HepG2 (cell line): Measurements from ENCODE around the gene RTCA. TPM values are rescaled to one million over a fixed set of nuclear protein-coding genes. Genes with fewer than 3 reads are reported as not detected.
A peak's percentile ranks its signal among the peaks of the same experiment; 100 is the strongest.

Experiments
- BCL6 ChIP-seq: IDR thresholded peaks from 2 replicates; pipeline ENCODE4 v1.6.1; 2016; ENCODE audit warnings: missing genetic modification reagents, missing compliant biosample characterization
- GATAD2A ChIP-seq: IDR thresholded peaks from 2 replicates; pipeline ENCODE4 v1.6.1; 2016
- HMG20A ChIP-seq: IDR thresholded peaks from 2 replicates; pipeline ENCODE4 v1.6.1; 2016; ENCODE audit warnings: borderline replicate concordance
- KLF13 ChIP-seq: sonication (generic); formaldehyde crosslinking; IDR thresholded peaks from 2 replicates; pipeline ENCODE4 v1.4.0; 2020; ENCODE audit warnings: mild to moderate bottlenecking, missing genetic modification reagents
- MATR3 ChIP-seq: sonication (generic); formaldehyde crosslinking; IDR thresholded peaks from 2 replicates; pipeline ENCODE4 v1.4.0; 2020; ENCODE audit warnings: missing genetic modification reagents
- NR2C2 ChIP-seq: sonication (generic); formaldehyde crosslinking; IDR thresholded peaks from 2 replicates; pipeline ENCODE4 v1.4.0; 2020; ENCODE audit warnings: missing genetic modification reagents, mild to moderate bottlenecking, moderate library complexity, borderline replicate concordance
- PPARG ChIP-seq: conservative IDR thresholded peaks from 2 replicates; pipeline ENCODE4 v1.6.1; 2016; ENCODE audit warnings: missing biosample characterization, missing genetic modification reagents
- SMAD9 ChIP-seq: sonication (generic); formaldehyde crosslinking; IDR thresholded peaks from 2 replicates; pipeline ENCODE4 v1.5.1; 2020; ENCODE audit warnings: mild to moderate bottlenecking, missing genetic modification reagents
- SPEN ChIP-seq: sonication (generic); formaldehyde crosslinking; IDR thresholded peaks from 2 replicates; pipeline ENCODE4 v1.5.1; 2020; ENCODE audit warnings: low read depth, mild to moderate bottlenecking, missing genetic modification reagents
- TEAD3 ChIP-seq: optimal IDR thresholded peaks from 2 replicates; pipeline ENCODE3; 2016; ENCODE audit warnings: borderline replicate concordance
- TOE1 ChIP-seq: sonication (generic); formaldehyde crosslinking; IDR thresholded peaks from 2 replicates; pipeline ENCODE4 v1.4.0; 2020; ENCODE audit warnings: mild to moderate bottlenecking, missing genetic modification reagents
- YEATS4 ChIP-seq: sonication (generic); formaldehyde crosslinking; IDR thresholded peaks from 2 replicates; pipeline ENCODE4 v1.4.0; 2020; ENCODE audit warnings: missing genetic modification reagents, borderline replicate concordance
- ZBTB14 ChIP-seq: sonication (generic); formaldehyde crosslinking; IDR thresholded peaks from 2 replicates; pipeline ENCODE4 v1.4.0; 2020; ENCODE audit warnings: missing genetic modification reagents
- ZBTB44 ChIP-seq: sonication (generic); formaldehyde crosslinking; IDR thresholded peaks from 2 replicates; pipeline ENCODE4 v1.4.0; 2020; ENCODE audit warnings: missing genetic modification reagents
- ZC3H13 ChIP-seq: sonication (generic); formaldehyde crosslinking; IDR thresholded peaks from 2 replicates; pipeline ENCODE4 v1.8.1; 2023; ENCODE audit warnings: mild to moderate bottlenecking, missing genetic modification reagents, moderate library complexity
- ZFP82 ChIP-seq: sonication (generic); formaldehyde crosslinking; IDR thresholded peaks from 2 replicates; pipeline ENCODE4 v1.5.1; 2020; ENCODE audit warnings: mild to moderate bottlenecking, missing genetic modification reagents, borderline replicate concordance
- ZNF296 ChIP-seq: sonication (generic); formaldehyde crosslinking; conservative IDR thresholded peaks from 2 replicates; pipeline ENCODE4 v1.5.0; 2020; ENCODE audit warnings: mild to moderate bottlenecking, missing genetic modification reagents
- ZNF30 ChIP-seq: sonication (generic); formaldehyde crosslinking; IDR thresholded peaks from 2 replicates; pipeline ENCODE4 v1.5.0; 2020; ENCODE audit warnings: mild to moderate bottlenecking, missing genetic modification reagents
- ZNF550 ChIP-seq: sonication (generic); formaldehyde crosslinking; IDR thresholded peaks from 2 replicates; pipeline ENCODE4 v1.4.0; 2020; ENCODE audit warnings: mild to moderate bottlenecking, missing genetic modification reagents, borderline replicate concordance
- ZNF609 ChIP-seq: sonication (generic); formaldehyde crosslinking; IDR thresholded peaks from 2 replicates; pipeline ENCODE4 v1.4.0; 2020; ENCODE audit warnings: mild to moderate bottlenecking, missing genetic modification reagents, borderline replicate concordance
- ZNF737 ChIP-seq: sonication (generic); formaldehyde crosslinking; IDR thresholded peaks from 2 replicates; pipeline ENCODE4 v1.5.0; 2020; ENCODE audit warnings: missing genetic modification reagents, mild to moderate bottlenecking, borderline replicate concordance
- polyA plus RNA-seq, 8 experiments: library from polyadenylated mRNA; depleted of rRNA in 3 of 8; stranded (reverse) in 7 of 8; unstranded in 1 of 8; fragments of >200 nt; fragmentation: Illumina TruSeq in 4 of 8; extraction: Trizol in 4 of 8; gene quantifications; 2 replicates each; pipeline versions ENCODE4 v1.2.1 to v1.2.3, GENCODE V29; 2011 to 2016; ENCODE audit warnings: low read depth in 4 of 8, missing spikeins in 1 of 8, mixed read lengths in 1 of 8; ENCODE audit not compliant: insufficient read depth in 1 of 8
- total RNA-seq, 5 experiments: library from RNA; depleted of rRNA; stranded (reverse); fragments of >200 nt; fragmentation: Illumina TruSeq; extraction: Trizol; gene quantifications; 2 replicates each; pipeline ENCODE4 v1.2.3, GENCODE V29; 2016; ENCODE audit warnings: low read depth in 1 of 5

RTCA gene
- total and polyA plus RNA-seq, 2 of the 13 experiments (the other 11 are each of a cell fraction or from before 2014, with no cell fraction given) = 22.7 to 31.0 TPM

- peak; percentile 29; the same call in 1 of the 2 replicates for TF ChIP-seq ZNF609 (CRISPR knock-in tag)
- TF ChIP-seq MATR3 (CRISPR knock-in tag) = no peak
- TF ChIP-seq ZBTB14 (CRISPR knock-in tag) = no peak
- TF ChIP-seq ZNF737 (CRISPR knock-in tag) = no peak
- no peak for TF ChIP-seq ZNF550 (CRISPR knock-in tag)
- 0 out of 2 replicates have a peak, but pooled peaks have one; percentile 7 for TF ChIP-seq PPARG (CRISPR knock-in tag)
- no peak for TF ChIP-seq BCL6 (CRISPR knock-in tag)
- peak; percentile 60; the same call in 1 of the 2 replicates for TF ChIP-seq NR2C2 (CRISPR knock-in tag)
- peak; percentile 42; the same call in 1 of the 2 replicates for TF ChIP-seq HMG20A (CRISPR knock-in tag)
- TF ChIP-seq ZBTB44 (CRISPR knock-in tag) = no peak
- TF ChIP-seq ZC3H13 = no peak
- TF ChIP-seq ZNF30 = no peak
- no peak for TF ChIP-seq KLF13 (CRISPR knock-in tag)
- peak; percentile 50; the same call in 1 of the 2 replicates for TF ChIP-seq YEATS4 (CRISPR knock-in tag)
- TF ChIP-seq SMAD9 (CRISPR knock-in tag) = no peak
- TF ChIP-seq GATAD2A (CRISPR knock-in tag) = peak; percentile 36
- no peak for TF ChIP-seq SPEN (CRISPR knock-in tag)
- peak; percentile 86 for TF ChIP-seq TEAD3 (CRISPR knock-in tag)
- no peak for TF ChIP-seq TOE1 (CRISPR knock-in tag)
- TF ChIP-seq ZFP82 (CRISPR knock-in tag) = no peak
- no peak for TF ChIP-seq ZNF296 (CRISPR knock-in tag)
Measured at GRCh38 chr1:100249537-100250257, 16.3 kb upstream of the RTCA start, which contains the start of gene DBT (continued).
